ENCODE measurements around the gene FSTL3.
"Not testable (repeated sequence)": the region's sequence is repeated elsewhere in the genome, so short reads cannot be mapped to it uniquely, and the experiment has no call there.

Gene FSTL3

DNA sequence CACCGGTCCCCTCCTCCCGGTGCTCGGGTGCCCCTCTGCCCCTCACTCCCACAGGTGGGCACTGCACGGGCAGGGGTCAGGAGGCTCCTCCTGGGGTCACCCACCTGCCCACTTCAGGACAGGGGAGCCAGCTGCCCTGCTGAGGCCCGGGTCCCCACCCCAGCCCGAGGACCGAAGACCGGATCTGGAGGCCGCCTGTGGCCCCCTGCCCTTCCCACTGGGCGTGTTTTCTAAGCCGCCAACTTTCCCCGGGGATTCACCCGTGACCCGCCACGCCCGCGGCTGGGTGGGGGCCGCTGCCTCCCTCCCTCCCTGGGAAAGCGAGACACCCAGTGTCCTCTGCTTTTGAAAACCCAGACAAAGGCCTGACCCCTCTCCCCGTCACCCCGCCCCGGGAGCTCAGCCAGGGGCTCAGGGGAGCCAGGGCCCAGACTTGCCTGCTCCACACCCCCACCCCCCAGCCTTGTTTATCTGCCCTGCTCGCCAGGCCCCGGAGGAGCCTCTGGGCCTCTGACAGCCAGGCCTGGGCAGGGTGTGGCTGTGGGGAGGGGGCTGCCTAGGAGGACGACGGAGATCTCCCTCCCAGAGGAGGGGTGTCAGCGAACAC is 33.9 kb downstream of the FSTL3 start:
- no peak for DNase-seq (ENCODE audit: low read depth in 2 of 2)

- no peak for DNase-seq (ENCODE audit: low read depth in 2 of 2)
Observed at GRCh38 chr19:710767-711166, 34.6 kb downstream of the FSTL3 start.

- no peak for DNase-seq (ENCODE audit: low read depth in 2 of 2)
Observed at GRCh38 chr19:711254-711653, 35.1 kb downstream of the FSTL3 start.

DNA sequence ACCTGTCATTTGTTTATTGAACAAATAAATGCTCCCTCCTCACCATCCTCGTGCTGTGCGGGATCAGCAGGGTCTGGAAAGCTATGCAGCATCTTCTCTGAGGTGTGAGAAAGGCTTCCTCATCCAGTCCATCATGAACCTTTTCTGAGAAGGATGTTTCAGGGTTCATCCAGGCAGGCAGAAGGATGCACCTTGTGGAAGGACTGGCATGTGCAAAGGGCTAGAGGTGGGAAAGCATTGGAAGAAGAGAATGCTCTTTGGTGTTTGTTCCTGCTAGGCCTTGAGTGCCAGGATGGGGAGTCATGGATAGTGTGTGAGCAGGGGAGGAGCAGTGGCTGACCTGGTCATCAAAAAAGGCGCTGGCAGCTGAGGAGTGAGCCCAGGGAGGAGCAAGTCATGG is 39.2 kb downstream of the FSTL3 start:
- no peak for DNase-seq (ENCODE audit: low read depth in 2 of 2)

GRCh38 chr19:718251-718951 is 42.2 kb downstream of the FSTL3 start:
- no peak for DNase-seq (ENCODE audit: low read depth in 2 of 2)

- no peak for DNase-seq (ENCODE audit: low read depth in 2 of 2)
Observed at GRCh38 chr19:718991-719512, 42.9 kb downstream of the FSTL3 start.

GRCh38 chr19:719636-720344 is 43.6 kb downstream of the FSTL3 start:
- DNase-seq (ENCODE audit: low read depth in 2 of 2), result no peak

DNA sequence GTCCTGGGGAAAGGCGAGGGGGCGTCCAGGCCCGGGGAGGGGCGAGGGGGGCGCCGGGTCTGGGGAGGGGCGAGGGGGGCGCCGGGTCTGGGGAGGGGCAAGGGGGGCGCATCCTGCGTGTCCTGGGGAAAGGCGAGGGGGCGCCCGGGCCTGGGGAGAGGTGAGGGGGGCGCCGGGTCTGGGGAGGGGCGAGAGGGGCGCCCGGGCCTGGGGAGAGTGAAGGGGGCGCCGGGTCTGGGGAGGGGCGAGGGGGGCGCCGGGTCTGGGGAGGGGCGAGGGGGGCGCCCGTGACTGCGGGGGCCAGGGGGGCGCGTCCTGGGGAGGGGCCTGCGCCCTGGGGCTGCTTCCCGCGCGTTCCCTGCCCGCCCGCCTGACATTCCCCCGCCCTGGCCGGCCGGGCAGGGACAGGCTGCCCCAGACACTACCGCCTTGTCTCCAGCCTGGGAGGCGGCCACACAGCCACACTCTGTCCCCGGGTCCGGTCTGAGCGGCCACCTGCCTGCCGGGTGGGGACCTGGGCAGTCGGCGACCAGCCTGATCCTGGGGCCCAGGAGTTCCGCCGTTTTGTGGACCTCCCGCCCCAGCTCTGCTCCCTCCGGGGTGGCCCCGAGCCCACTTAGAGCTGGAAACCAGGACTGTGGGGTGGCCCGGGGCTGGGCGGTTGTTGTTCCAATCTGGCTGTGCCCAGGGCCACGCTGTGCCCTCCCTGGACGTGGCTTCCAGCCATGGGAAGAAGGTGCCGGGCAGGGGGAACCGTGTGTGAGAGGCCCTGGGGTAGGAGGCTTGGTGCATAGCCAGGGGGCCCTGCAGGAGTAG is 44.4 kb downstream of the FSTL3 start:
- no peak for DNase-seq (ENCODE audit: low read depth in 2 of 2)

DNA sequence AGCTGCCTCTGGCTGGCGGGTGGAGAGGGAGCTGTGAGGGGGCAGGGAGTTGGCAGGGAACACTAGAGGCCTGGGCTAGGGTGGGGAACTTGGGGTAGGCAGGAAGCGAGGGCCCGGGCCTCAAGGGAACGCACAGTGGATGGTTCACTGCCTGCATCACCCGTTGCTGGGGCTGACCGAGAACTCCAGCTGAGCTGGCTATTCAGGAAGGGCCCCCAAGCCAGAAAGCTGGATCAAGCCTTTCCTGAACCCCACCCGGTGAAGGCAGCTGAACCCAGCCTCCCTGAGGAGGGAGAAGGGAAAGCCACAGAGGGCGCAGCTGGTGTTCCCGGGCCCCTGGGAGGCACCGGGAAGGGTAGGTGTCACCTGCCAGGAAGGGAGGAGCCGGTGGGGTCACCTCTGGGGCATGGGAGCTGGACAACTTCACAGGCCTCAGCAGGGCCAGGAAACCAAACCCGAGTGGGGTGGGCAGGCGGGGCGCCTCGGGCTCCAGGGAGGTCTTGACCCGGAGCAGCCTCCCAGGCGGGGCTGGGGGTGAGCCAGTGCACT is 46.4 kb downstream of the FSTL3 start:
- no peak for DNase-seq (ENCODE audit: low read depth in 2 of 2)

- no peak for DNase-seq (ENCODE audit: low read depth in 2 of 2)
Observed at GRCh38 chr19:723247-723646, 47.1 kb downstream of the FSTL3 start.

DNA sequence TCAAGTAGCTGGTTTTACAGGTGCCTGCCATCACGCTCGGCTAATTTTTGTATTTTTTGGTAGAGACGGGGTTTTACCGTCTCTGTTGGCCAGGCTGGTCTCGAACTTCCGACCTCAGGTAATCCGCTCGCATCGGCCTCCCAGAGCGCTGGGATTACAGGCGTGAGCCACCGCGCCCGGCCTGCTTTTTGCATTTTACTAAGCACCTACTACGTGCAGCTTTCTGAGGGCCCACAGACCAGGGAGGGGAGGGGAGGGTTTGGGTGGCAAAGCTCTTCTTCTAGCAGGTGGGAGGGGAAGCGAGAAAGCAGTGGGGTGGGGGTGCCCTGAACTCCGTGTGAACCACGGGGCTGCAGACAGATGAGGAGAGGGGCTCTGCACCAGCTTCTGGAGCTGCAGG is 47.5 kb downstream of the FSTL3 start:
- DNase-seq (ENCODE audit: low read depth in 2 of 2), result no peak

- no peak for DNase-seq (ENCODE audit: low read depth in 2 of 2)
Observed at GRCh38 chr19:725461-726089, 49.4 kb downstream of the FSTL3 start.

- DNase-seq (ENCODE audit: low read depth in 2 of 2), result no peak
Observed at GRCh38 chr19:726993-727956, 51.1 kb downstream of the FSTL3 start.

DNA sequence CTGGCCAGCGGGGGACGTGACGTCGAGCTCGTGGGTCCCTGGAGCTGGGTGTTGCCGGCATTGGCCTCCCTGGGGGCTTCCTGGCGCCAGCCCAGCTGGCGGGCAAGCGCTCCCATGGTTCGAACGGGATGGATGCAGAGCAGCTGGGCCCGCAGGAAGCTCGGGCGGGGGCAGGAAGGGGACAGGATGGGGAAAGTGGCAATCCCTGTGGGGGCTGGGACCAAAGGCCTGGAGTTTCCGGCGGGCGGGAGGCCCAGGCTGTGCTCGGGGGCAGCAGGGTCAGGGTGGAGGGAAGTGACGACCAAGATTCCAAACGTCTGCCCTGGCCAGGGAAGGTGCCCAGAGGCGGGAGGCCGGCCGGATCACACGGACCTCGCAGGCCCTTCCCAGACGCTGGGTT is 51.8 kb downstream of the FSTL3 start:
- DNase-seq (ENCODE audit: low read depth in 2 of 2), result no peak

GRCh38 chr19:729564-729963 is 53.4 kb downstream of the FSTL3 start:
- not testable (repeated sequence) for DNase-seq (ENCODE audit: low read depth in 2 of 2)

GRCh38 chr19:729965-730668 is 53.9 kb downstream of the FSTL3 start:
- DNase-seq (ENCODE audit: low read depth in 2 of 2), result no peak

DNA sequence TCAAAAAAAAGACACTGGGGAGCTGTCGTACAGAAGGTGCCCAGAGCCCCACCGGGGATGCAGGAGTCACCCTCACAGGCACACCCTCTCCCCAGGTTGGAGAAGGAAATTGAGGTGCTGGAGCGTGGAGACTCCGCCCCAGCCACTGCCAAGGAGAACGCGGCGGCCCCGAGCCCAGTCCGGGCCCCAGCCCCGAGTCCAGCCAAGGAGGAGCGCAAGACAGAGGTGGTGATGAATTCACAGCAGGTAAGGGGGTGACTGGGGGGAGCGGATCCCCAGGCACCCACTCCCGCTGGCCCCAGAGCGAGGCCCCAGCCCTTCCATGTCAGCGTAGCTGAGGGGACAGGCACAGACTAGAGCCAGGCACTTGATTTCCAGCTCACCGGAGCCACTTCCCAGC is 54.8 kb downstream of the FSTL3 start:
- DNase-seq (ENCODE audit: low read depth in 2 of 2), result no peak

GRCh38 chr19:732148-733069 is 56.2 kb downstream of the FSTL3 start:
- no peak for DNase-seq (ENCODE audit: low read depth in 2 of 2)

Measured in fibroblast of skin of left quadriceps (primary cell).